ENCODE data around the gene PSMD6. TPM values are rescaled to one million over a fixed set of nuclear protein-coding genes. Genes with fewer than 3 reads are reported as not detected.
A peak's percentile ranks its signal among the peaks of the same experiment; 100 is the strongest.

Gene PSMD6
- 133 and 137 TPM in 2 replicates for total RNA-seq

DNA sequence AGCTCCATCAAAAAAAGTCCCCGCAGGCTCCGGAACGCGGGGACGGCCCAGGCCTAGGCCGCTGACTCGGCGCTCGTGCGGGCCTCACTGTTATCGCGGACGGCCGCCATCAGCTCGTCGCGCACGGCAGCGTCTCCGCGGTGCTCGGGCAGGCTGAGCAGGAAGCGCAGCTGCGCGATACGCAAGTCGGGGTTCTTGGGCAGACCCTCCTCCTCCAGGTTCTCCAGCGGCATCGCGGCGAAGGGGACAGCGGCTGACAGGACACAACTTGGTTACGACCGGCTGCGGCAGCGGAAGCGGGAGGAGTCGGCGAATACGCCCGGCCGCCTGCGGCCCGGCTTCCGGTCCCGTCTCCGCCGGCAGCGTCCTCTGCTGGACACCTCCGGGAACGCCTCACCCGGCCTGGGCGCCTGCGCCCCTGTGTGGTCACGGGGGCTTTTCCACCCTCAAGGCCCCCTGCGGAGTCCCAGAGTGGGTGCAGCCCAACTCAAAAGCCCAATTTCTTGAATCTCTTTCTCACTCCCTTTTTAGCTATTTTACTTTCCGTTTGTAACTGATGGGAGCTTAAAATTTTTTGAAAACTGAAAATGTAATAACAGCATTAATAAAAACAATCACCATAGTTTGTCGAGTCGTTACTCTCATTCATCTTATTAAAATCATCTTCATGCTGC, at the start of gene PSMD6:
PSMD6 (minus strand) TSS at position 308 of the 674 bp plus-strand sequence; CDS start at position 233, 75 bp downstream.
- Mint-ChIP-seq H3K9me3 (no peaks in the 10 kb centered on the region), H3K27ac (peak within 1 kb of the TSS; percentile 88), H3K4me3 (peak within 1 kb of the TSS; percentile 81), H3K4me1 (ENCODE audit: low read depth) (peaks cover 30% of the 10 kb centered on the region), H3K36me3 (ENCODE audit: low read depth) (peaks cover 27% of the 10 kb centered on the region), H3K27me3 (ENCODE audit: insufficient read depth) (peaks cover 12% of the 10 kb centered on the region)
- peak; percentile 93 for DNase-seq (ENCODE audit: low spot score)
- intact Hi-C loops (cut with micrococcal nuclease) = loop anchor here (1.0 to 10.0 kb wide), 5 partner anchors 23 to 669 kb away; partner anchors contain the start of gene SCAANT1

DNA sequence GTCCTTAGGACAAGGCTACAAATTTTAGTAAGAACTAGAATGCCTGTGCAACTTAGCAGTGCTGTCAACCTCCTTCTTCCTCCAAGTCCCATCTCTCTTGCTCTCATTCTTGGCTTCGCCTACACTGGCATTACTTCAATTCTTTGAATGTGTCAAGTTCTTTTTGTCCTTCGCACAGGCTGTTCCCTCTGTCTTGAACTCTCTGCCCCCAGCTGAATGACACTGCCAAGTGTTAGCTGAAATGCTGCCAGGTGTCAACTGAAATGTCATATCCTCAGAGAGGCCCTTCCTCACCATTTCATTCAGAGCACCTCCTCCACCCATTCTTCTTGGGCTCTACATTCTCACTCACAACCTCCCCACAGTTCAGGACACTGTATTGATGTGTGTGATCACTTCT, 48.8 kb upstream of the PSMD6 start:
- H3K9me3 Mint-ChIP-seq = no peaks in the 10 kb centered on the region
- peaks cover 5% of the 10 kb centered on the region for H3K4me1 Mint-ChIP-seq (ENCODE audit: low read depth)
- H3K36me3 Mint-ChIP-seq (ENCODE audit: low read depth) = no peaks in the 10 kb centered on the region
- H3K27ac Mint-ChIP-seq = no peak overlapping the region
- no peak overlapping the region for H3K4me3 Mint-ChIP-seq
- DNase-seq (ENCODE audit: low spot score) = no peak
- peaks cover 21% of the 10 kb centered on the region for H3K27me3 Mint-ChIP-seq (ENCODE audit: insufficient read depth)
- intact Hi-C loops (cut with micrococcal nuclease) = no loop called here

DNA sequence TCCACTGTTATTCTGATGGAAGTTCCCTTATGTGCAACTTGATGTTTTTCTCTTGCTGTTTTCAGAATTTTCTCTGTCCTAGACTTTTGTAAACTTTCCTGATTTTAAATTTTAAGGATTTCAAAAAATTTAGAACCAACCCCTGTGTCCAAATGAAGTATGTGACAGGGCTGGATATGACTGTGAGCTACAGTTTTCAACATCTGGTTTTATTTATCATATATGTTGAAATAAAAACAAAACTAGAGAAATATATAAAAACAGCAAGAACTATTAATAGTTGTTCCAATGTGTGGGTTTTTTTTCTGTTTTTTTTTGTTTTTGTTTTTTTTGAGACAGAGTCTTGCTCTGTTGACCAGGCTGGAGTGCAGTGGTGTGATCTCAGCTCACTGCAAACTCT, 47.4 kb upstream of the PSMD6 start:
- no peaks in the 10 kb centered on the region for H3K9me3 Mint-ChIP-seq
- H3K27me3 Mint-ChIP-seq (ENCODE audit: insufficient read depth) = peaks cover 21% of the 10 kb centered on the region
- intact Hi-C loops (cut with micrococcal nuclease) = no loop called here
- H3K36me3 Mint-ChIP-seq (ENCODE audit: low read depth) = no peaks in the 10 kb centered on the region
- no peak for DNase-seq (ENCODE audit: low spot score)
- no peak overlapping the region for H3K27ac Mint-ChIP-seq
- peaks cover 5% of the 10 kb centered on the region for H3K4me1 Mint-ChIP-seq (ENCODE audit: low read depth)
- no peak overlapping the region for H3K4me3 Mint-ChIP-seq

DNA sequence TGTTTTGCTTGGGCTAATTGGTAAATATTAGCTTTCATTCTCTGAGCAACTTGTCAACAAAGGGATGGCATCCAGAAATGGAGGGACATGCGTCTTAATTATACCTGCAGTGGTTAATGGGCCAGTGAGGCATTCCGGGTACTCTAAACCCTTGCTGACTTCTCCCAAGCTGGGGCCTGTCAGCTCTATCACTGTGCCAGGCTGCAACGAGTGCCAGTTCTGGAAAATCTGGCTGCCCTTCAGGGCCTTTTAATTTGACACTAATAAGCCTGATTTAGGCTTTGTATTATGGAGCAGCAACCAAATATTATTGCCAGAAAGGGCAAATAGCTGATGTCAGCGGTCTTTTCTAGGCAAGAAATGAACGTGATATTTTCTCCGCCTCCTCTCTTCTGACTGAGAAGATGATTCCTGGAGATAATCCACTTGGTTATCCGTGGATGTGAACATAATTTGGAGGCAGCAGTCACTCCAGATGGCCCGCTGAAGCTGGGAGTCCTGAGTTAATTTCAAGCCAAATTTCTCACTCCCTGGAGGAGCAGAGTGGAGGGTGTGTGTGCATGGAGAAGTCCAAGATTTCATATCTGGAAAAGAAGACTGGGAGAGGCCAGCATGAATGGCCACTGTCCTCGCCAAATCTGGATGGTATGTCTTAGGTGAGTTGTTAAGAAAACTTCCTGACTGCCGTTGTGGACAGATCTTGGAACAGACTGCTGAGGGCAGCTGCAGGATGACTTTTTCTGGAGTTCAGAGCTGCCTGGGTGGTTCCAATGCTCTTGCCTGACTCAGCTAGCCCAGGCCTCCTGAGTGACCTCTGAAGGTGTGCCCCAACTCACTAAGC, 44.4 kb upstream of the PSMD6 start:
- H3K4me3 Mint-ChIP-seq = no peak overlapping the region
- intact Hi-C loops (cut with micrococcal nuclease) = no loop called here
- H3K36me3 Mint-ChIP-seq (ENCODE audit: low read depth) = no peaks in the 10 kb centered on the region
- H3K9me3 Mint-ChIP-seq = no peaks in the 10 kb centered on the region
- no peak for DNase-seq (ENCODE audit: low spot score)
- H3K4me1 Mint-ChIP-seq (ENCODE audit: low read depth) = no peaks in the 10 kb centered on the region
- H3K27ac Mint-ChIP-seq = no peak overlapping the region
- peaks cover 16% of the 10 kb centered on the region for H3K27me3 Mint-ChIP-seq (ENCODE audit: insufficient read depth)

DNA sequence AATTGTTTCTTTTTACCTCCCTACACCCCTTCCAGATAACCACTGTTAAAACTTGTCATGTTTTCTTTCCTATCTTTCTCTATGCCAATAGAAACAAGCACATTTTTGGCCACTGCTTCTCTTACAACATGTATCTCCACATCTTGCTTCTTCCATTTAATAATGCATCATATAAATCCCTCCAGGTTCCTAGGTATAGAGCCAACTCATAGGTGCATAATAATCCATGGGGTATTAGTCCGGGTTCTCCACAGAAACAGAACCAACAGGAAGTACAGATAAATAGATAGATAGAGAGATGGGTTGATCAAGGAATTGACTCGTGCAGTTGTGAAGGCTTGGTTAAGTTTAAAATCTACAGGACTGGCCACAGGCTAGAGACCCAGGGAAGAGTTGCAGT, 41.5 kb upstream of the PSMD6 start:
- no peaks in the 10 kb centered on the region for H3K36me3 Mint-ChIP-seq (ENCODE audit: low read depth)
- H3K4me1 Mint-ChIP-seq (ENCODE audit: low read depth) = no peaks in the 10 kb centered on the region
- no peaks in the 10 kb centered on the region for H3K9me3 Mint-ChIP-seq
- no peak overlapping the region for H3K4me3 Mint-ChIP-seq
- no peak for DNase-seq (ENCODE audit: low spot score)
- no peak overlapping the region for H3K27ac Mint-ChIP-seq
- intact Hi-C loops (cut with micrococcal nuclease) = no loop called here
- peaks cover 7% of the 10 kb centered on the region for H3K27me3 Mint-ChIP-seq (ENCODE audit: insufficient read depth)

DNA sequence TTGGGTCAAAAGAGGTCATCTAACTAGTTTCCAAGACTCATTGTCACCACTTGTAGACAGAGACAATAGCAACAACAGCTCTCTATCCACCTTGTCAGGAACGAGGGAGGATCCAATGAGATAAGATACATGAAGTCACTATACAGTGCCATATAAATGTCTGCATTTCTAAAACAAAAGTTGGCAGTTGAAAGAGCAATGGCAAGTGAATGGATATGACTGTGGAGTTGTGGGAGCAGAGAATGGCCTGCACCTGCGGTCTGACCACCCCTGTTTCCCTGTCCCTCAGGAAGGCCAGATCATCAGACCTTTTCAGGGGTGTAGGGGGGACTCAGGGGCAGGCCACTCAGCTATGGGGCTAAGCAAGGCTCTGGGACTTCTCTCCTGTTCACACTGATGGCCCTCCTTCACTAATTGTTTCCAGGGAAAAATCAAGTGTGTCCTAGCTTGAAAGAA, 40.7 kb upstream of the PSMD6 start:
- no peak for DNase-seq (ENCODE audit: low spot score)
- intact Hi-C loops (cut with micrococcal nuclease) = no loop called here
- Mint-ChIP-seq H3K9me3 (no peaks in the 10 kb centered on the region), H3K27ac (no peak overlapping the region), H3K27me3 (ENCODE audit: insufficient read depth) (peaks cover 6% of the 10 kb centered on the region), H3K4me1 (ENCODE audit: low read depth) (no peaks in the 10 kb centered on the region), H3K36me3 (ENCODE audit: low read depth) (no peaks in the 10 kb centered on the region), H3K4me3 (no peak overlapping the region)

DNA sequence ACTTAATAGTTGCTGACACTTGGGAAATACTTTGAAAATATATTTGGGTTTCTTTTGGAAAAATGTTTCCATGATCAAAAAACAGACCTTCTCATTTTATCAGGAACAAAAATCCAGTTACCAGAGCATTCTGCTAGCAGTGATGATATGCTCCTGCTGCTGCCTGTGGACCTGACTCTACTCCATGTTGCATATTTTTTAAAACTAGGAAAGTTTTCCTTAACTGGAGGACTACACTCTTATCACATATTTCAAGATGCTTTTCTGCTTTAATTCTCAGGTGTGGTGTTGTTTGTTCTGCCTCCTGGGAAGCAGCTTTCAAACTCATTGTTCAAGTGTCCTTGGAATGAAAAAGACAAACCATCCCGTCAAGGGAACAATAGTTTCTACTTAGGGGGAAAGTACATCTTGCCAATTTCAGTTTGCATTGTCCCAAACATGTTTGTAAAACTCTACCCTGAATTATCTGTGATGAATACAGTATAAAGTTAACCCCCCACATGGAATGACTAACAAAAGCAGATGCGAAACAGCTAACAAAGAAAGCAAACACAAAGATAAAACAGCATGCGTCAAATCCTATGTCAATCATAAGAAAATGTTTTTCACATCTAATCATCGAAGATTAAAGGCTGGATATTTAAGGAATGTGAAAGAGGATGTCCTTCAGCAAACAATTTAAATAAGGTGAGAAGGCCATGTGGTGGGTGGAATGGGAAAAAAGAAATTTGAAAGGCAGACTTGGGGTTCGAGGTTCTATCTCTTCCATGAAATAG, 40.1 kb upstream of the PSMD6 start:
- Mint-ChIP-seq H3K27ac (no peak overlapping the region), H3K4me3 (no peak overlapping the region), H3K9me3 (no peaks in the 10 kb centered on the region), H3K27me3 (ENCODE audit: insufficient read depth) (peaks cover 5% of the 10 kb centered on the region), H3K36me3 (ENCODE audit: low read depth) (no peaks in the 10 kb centered on the region), H3K4me1 (ENCODE audit: low read depth) (no peaks in the 10 kb centered on the region)
- no peak for DNase-seq (ENCODE audit: low spot score)
- intact Hi-C loops (cut with micrococcal nuclease) = no loop called here

DNA sequence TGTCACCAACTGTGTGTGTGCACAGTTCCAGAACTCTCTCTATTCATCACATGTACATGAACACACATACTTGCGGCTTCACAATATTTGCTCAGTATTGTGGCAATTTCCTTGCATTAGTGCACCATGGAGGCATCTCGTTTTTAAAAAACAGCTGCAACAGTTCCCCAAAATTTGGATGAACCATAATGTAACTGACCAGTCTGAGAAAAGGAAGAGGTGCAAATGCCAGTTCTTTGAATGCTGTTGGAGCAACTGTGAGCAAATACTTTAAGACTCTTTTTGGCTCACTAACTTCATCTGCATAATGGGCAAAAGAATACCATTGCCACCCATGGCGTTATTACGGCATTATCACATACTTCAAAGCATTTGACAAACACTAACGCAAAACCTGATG, 38.3 kb upstream of the PSMD6 start:
- intact Hi-C loops (cut with micrococcal nuclease) = no loop called here
- Mint-ChIP-seq H3K9me3 (no peaks in the 10 kb centered on the region), H3K4me3 (no peak overlapping the region), H3K27ac (no peak overlapping the region), H3K27me3 (ENCODE audit: insufficient read depth) (peaks cover 9% of the 10 kb centered on the region), H3K4me1 (ENCODE audit: low read depth) (no peaks in the 10 kb centered on the region), H3K36me3 (ENCODE audit: low read depth) (no peaks in the 10 kb centered on the region)
- no peak for DNase-seq (ENCODE audit: low spot score)

DNA sequence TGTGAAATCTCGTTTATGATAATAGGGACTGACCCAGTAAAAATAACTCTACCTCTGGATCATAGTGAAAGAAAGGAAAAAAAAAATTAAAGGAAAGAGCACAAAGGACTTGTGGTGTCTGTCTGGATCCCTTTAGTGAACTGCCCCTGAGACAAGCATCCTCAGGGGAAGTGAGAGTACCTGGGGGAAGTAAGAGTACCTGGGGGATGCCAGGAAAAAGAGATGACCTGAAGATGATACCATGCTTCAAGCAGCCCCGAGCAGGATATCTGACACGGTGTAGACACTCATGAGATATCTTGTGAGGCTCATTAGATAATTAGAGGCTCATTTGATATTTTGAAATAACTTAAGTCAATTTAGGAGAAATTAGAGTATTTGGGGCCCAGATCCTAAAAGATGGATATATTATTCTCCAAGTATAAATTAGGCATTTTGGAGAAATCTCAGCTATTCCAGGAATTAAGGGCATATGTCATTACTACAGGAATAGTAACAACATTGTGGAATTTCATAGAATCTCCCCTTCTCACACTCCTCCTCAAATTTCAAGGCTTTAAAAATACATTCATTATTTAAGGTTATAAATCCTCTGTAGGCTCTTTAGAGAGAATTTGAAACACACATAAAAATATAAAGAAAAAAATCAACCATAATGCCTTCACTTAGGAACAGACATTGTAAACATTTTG, 36.3 kb upstream of the PSMD6 start:
- Mint-ChIP-seq H3K9me3 (no peaks in the 10 kb centered on the region), H3K4me1 (ENCODE audit: low read depth) (no peaks in the 10 kb centered on the region), H3K27me3 (ENCODE audit: insufficient read depth) (peaks cover 9% of the 10 kb centered on the region), H3K4me3 (no peak overlapping the region), H3K27ac (no peak overlapping the region), H3K36me3 (ENCODE audit: low read depth) (no peaks in the 10 kb centered on the region)
- DNase-seq (ENCODE audit: low spot score) = no peak
- intact Hi-C loops (cut with micrococcal nuclease) = no loop called here

DNA sequence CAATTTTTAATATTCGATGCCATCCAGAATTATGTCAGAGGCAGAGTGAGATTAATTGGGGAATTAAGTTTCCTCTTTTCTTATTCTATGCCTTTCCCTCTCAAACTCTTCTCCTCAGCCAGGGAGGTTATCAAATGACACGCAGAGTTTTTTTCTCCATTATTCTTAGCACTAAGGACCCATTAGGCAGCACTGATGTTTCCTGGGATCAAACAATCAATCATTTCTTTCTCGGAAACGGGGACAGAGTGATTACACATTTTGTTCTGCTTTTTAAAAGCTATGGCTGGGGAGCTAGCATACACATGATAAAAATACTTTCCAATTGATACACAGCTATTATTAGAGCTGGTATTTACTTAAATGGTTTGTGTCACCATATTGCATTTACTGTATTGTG, 35.3 kb upstream of the PSMD6 start:
- no peak for DNase-seq (ENCODE audit: low spot score)
- Mint-ChIP-seq H3K9me3 (no peaks in the 10 kb centered on the region), H3K27ac (no peak overlapping the region), H3K27me3 (ENCODE audit: insufficient read depth) (peaks cover 9% of the 10 kb centered on the region), H3K4me1 (ENCODE audit: low read depth) (no peaks in the 10 kb centered on the region), H3K4me3 (no peak overlapping the region), H3K36me3 (ENCODE audit: low read depth) (no peaks in the 10 kb centered on the region)
- intact Hi-C loops (cut with micrococcal nuclease) = no loop called here

DNA sequence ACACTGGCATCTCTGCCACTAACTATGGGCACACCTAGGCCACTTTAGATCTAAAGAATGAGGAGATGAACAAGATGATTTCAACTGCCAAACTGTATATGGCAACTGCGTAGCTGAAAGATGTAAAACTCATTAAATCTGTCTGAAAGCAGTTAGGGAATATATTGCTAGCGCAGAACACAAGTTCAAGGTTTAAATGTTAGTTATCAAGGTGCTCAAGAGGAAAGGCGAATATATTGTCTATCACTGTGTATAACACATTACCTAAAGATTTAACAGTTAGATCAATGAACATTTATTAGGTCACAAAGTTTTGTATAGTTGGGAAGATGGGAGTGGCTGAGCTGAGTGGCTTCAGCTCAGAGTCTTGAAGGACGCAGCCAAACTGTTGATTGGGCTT, 33.9 kb upstream of the PSMD6 start:
- Mint-ChIP-seq H3K4me1 (ENCODE audit: low read depth) (no peaks in the 10 kb centered on the region), H3K27me3 (ENCODE audit: insufficient read depth) (peaks cover 9% of the 10 kb centered on the region), H3K9me3 (no peaks in the 10 kb centered on the region), H3K36me3 (ENCODE audit: low read depth) (no peaks in the 10 kb centered on the region), H3K4me3 (no peak overlapping the region), H3K27ac (no peak overlapping the region)
- intact Hi-C loops (cut with micrococcal nuclease) = no loop called here
- DNase-seq (ENCODE audit: low spot score) = no peak

DNA sequence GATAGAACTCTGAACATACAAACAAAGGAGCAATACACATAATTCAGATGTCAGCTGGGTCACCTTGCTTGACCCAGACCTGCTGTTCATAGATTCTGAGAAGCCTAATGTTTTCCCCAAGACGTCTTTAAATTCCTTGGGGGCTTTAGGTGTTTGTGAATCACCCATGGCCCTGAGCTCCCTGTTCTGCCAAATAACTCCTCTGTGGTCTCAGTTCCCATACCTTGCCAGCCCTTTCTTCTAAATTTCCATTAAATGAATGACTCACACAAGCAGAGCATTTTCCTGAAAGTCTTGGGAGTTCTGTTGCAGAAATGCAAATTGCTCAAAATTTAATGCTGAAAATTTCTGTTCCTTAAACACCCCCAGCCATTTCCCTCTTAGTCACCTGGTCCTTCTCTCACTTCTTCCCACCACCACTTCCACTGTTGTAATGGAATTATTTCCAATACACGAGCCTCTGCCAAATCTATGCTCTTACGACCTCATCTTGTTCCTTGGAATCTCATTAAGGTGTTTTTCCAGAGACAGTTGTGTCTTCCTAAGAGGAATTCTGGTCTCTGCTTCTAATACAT, 33.4 kb upstream of the PSMD6 start:
- H3K27me3 Mint-ChIP-seq (ENCODE audit: insufficient read depth) = peaks cover 9% of the 10 kb centered on the region
- DNase-seq (ENCODE audit: low spot score) = no peak
- H3K36me3 Mint-ChIP-seq (ENCODE audit: low read depth) = no peaks in the 10 kb centered on the region
- no peak overlapping the region for H3K4me3 Mint-ChIP-seq
- no peaks in the 10 kb centered on the region for H3K9me3 Mint-ChIP-seq
- H3K4me1 Mint-ChIP-seq (ENCODE audit: low read depth) = no peaks in the 10 kb centered on the region
- intact Hi-C loops (cut with micrococcal nuclease) = no loop called here
- no peak overlapping the region for H3K27ac Mint-ChIP-seq
